ENCODE results near the gene H2BK1. TPM values are rescaled to one million over a fixed set of nuclear protein-coding genes. Genes with fewer than 3 reads are reported as not detected.

H2BK1 gene
- total and polyA plus RNA-seq, 2 of the 13 experiments (the other 11 are each of a cell fraction or from before 2014, with no cell fraction given), result not detected

- TF ChIP-seq GMEB1 (CRISPR knock-in tag; IDR thresholded peaks at IDR 0.05; ENCODE audit: borderline replicate concordance) (peak; percentile 93), ZNF33A (CRISPR knock-in tag; IDR thresholded peaks at IDR 0.05; ENCODE audit: borderline replicate concordance) (no peak), MZF1 (CRISPR knock-in tag; IDR thresholded peaks at IDR 0.05; ENCODE audit: borderline replicate concordance) (peak; percentile 31; the same call in 1 of the 2 replicates), ZFX (CRISPR knock-in tag; IDR thresholded peaks at IDR 0.05; ENCODE audit: low read depth) (peak; percentile 86), ZNF615 (CRISPR knock-in tag; IDR thresholded peaks at IDR 0.05; ENCODE audit: borderline replicate concordance) (0 out of 2 replicates have a peak, but pooled peaks have one; percentile 43), HOXD1 (CRISPR knock-in tag; IDR thresholded peaks at IDR 0.05) (no peak), ZNF598 (CRISPR knock-in tag; IDR thresholded peaks at IDR 0.05; ENCODE audit: borderline replicate concordance) (no peak), MLXIP (CRISPR knock-in tag; IDR thresholded peaks at IDR 0.05; ENCODE audit: borderline replicate concordance) (no peak), FIP1L1 (IDR thresholded peaks at IDR 0.05; ENCODE audit: borderline replicate concordance, insufficient read depth, low read depth, low read length) (peak; percentile 76; the same call in 1 of the 2 replicates), RFXANK (CRISPR knock-in tag; IDR thresholded peaks at IDR 0.05) (no peak), SIN3B (IDR thresholded peaks at IDR 0.05; ENCODE audit: low read length) (no peak; the same call in 1 of the 2 replicates), ZNF605 (CRISPR knock-in tag; IDR thresholded peaks at IDR 0.05) (no peak), KLF13 (CRISPR knock-in tag; IDR thresholded peaks at IDR 0.05) (no peak), TERF1 (CRISPR knock-in tag; IDR thresholded peaks at IDR 0.05) (no peak), ZNF274 (CRISPR knock-in tag; IDR thresholded peaks at IDR 0.05) (peak; percentile 40; the same call in 1 of the 2 replicates), ZBTB10 (CRISPR knock-in tag; IDR thresholded peaks at IDR 0.05; ENCODE audit: borderline replicate concordance) (no peak), TP53 (CRISPR knock-in tag; conservative IDR thresholded peaks at IDR 0.05) (0 out of 2 replicates have a peak, but pooled peaks have one; percentile 49), TCF12 (IDR thresholded peaks at IDR 0.05) (no peak), TCF12 (CRISPR knock-in tag; IDR thresholded peaks at IDR 0.05) (no peak), ARID2 (CRISPR knock-in tag; IDR thresholded peaks at IDR 0.05; ENCODE audit: borderline replicate concordance) (no peak)
Observed at GRCh38 chr7:151226875-151227782, 16.8 kb upstream of the H2BK1 start, which contains the start of gene ABCF2 (continued).
